ENCODE measurements around the gene ADORA2A.
"Not testable (repeated sequence)": the region's sequence is repeated elsewhere in the genome, so short reads cannot be mapped to it uniquely, and the experiment has no call there.

ADORA2A gene

DNA sequence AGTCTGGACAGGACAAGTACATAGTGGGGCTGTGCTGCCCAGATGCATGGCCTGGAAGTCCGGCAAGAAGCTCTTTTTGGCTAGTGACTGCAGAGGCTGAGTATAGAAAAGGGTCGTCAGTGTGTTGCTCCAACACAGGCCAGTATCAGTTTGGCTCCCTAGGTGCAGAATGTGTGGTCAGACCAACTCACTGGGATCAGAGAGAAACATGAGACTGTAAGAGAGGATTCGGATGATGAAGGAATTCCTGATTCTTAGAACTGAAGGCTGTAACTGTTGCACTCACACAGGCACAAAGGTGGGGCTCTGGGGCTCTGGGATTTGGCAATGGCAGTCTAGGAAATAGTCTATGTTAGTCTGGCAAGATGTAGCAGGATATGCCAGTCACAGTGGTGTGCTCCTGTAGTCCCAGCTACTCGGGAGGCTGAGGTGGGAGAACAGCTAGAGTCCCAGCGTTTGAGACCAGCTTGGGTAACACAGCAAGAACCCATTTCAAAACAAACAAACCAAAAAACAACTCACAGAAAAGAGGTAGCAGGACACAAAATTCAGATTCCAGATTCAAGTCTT is 56.7 kb downstream of the ADORA2A start:
- Histone ChIP-seq H3K27me3 (replicated peaks; ENCODE audit: control insufficient read depth, insufficient read depth, low read length, poor library complexity, severe bottlenecking) (no peaks in the 10 kb centered on the region), H3K4me1 (ENCODE audit: control insufficient read depth, insufficient read depth, low read length, poor library complexity, severe bottlenecking) (no peaks in the 10 kb centered on the region), H3K27ac (ENCODE audit: insufficient read depth, low read length, poor library complexity, severe bottlenecking) (no peak overlapping the region), H3K36me3 (ENCODE audit: control insufficient read depth, insufficient read depth, low read length) (no peaks in the 10 kb centered on the region), H3K9me3 (ENCODE audit: control insufficient read depth, low read length) (no peaks in the 10 kb centered on the region), H3K4me3 (ENCODE audit: insufficient read depth, low read depth, low read length, poor library complexity, severe bottlenecking) (no peak overlapping the region)
- no peak for DNase-seq

DNA sequence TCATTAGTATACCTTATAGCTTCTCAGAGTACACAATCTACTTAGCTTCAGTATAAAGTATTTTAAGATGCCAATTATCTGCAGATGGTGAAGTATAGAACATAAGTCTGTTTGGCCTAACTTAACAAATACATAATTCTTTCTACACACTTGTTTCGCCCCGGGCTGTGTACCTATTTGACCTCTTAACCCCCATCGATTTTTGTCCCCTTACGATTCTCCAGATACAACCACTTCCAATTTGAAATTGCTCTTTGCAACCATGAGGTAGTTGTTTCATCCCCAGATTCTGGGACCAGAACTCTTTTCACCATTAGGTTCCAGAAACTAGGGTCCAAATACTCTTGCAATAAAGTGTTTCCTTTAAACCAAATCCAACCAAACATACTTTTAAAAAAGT is 57.8 kb downstream of the ADORA2A start:
- no peak overlapping the region for H3K27ac ChIP-seq (ENCODE audit: insufficient read depth, low read length, poor library complexity, severe bottlenecking)
- no peaks in the 10 kb centered on the region for H3K27me3 ChIP-seq (replicated peaks; ENCODE audit: control insufficient read depth, insufficient read depth, low read length, poor library complexity, severe bottlenecking)
- no peak overlapping the region for H3K4me3 ChIP-seq (ENCODE audit: insufficient read depth, low read depth, low read length, poor library complexity, severe bottlenecking)
- no peaks in the 10 kb centered on the region for H3K36me3 ChIP-seq (ENCODE audit: control insufficient read depth, insufficient read depth, low read length)
- H3K4me1 ChIP-seq (ENCODE audit: control insufficient read depth, insufficient read depth, low read length, poor library complexity, severe bottlenecking), result no peaks in the 10 kb centered on the region
- no peak for DNase-seq
- no peaks in the 10 kb centered on the region for H3K9me3 ChIP-seq (ENCODE audit: control insufficient read depth, low read length)

DNA sequence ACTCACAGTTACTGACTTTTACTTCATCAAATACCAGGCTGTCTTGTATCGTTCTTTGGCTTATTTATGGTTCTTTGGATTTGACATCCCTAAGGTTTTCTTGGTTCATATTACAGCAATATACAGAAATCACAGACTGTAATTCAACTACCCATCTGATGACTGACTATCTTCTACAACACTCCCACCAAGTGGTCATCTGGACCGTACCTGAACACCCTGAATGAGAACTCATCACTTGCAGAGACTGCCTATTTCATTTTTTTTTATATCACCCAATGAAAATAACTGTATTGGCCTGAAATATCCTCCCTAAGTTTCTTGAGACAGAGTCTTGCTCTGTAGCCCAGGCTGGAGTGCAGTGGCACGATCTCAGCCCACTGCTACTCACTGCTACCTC is 58.2 kb downstream of the ADORA2A start:
- Histone ChIP-seq H3K9me3 (ENCODE audit: control insufficient read depth, low read length) (no peaks in the 10 kb centered on the region), H3K4me1 (ENCODE audit: control insufficient read depth, insufficient read depth, low read length, poor library complexity, severe bottlenecking) (no peaks in the 10 kb centered on the region), H3K36me3 (ENCODE audit: control insufficient read depth, insufficient read depth, low read length) (no peaks in the 10 kb centered on the region), H3K4me3 (ENCODE audit: insufficient read depth, low read depth, low read length, poor library complexity, severe bottlenecking) (no peak overlapping the region), H3K27ac (ENCODE audit: insufficient read depth, low read length, poor library complexity, severe bottlenecking) (no peak overlapping the region), H3K27me3 (replicated peaks; ENCODE audit: control insufficient read depth, insufficient read depth, low read length, poor library complexity, severe bottlenecking) (no peaks in the 10 kb centered on the region)
- DNase-seq, result no peak

DNA sequence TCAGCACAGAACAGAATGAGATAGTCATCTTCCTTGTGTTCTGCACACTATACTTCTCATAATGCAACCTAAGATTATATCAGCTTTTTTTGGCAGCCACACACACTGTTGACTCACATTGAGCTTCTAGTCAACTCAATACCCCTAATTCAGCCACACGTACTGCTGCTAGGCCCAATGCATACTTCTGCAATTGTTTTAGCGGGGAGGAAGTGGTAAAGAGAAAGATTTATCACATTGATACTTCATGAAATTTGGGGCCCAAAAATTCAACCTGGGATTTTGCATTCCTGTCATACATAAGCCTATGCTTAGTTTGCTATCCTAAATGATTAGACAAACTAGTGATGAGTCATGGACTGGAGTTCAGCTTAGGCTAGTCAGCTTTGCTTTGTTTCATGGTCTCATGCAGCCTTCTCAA is 59.1 kb downstream of the ADORA2A start:
- H3K9me3 ChIP-seq (ENCODE audit: control insufficient read depth, low read length), result no peaks in the 10 kb centered on the region
- H3K27ac ChIP-seq (ENCODE audit: insufficient read depth, low read length, poor library complexity, severe bottlenecking), result no peak overlapping the region
- no peaks in the 10 kb centered on the region for H3K4me1 ChIP-seq (ENCODE audit: control insufficient read depth, insufficient read depth, low read length, poor library complexity, severe bottlenecking)
- no peak overlapping the region for H3K4me3 ChIP-seq (ENCODE audit: insufficient read depth, low read depth, low read length, poor library complexity, severe bottlenecking)
- H3K27me3 ChIP-seq (replicated peaks; ENCODE audit: control insufficient read depth, insufficient read depth, low read length, poor library complexity, severe bottlenecking), result no peaks in the 10 kb centered on the region
- no peak for DNase-seq
- H3K36me3 ChIP-seq (ENCODE audit: control insufficient read depth, insufficient read depth, low read length), result no peaks in the 10 kb centered on the region

DNA sequence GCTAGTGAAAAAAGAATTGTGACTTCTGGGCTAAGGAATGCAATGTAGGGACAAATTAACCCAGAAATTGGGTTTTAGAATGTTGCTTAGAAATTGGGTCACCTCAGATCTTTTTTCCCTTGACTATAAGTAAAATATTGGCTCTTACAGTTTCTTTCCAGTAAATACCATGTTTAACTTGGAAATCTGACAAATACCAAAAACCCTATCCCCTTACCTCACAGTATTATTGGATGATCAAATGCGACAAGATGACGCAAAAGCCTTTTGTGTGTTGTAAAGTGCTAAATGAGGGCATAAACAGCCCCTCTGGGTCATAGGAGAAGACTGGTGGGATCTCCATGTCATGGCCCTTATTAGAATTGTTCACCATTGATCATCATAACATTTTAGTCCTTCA is 61.6 kb downstream of the ADORA2A start:
- no peak overlapping the region for H3K4me3 ChIP-seq (ENCODE audit: insufficient read depth, low read depth, low read length, poor library complexity, severe bottlenecking)
- no peaks in the 10 kb centered on the region for H3K36me3 ChIP-seq (ENCODE audit: control insufficient read depth, insufficient read depth, low read length)
- H3K27ac ChIP-seq (ENCODE audit: insufficient read depth, low read length, poor library complexity, severe bottlenecking), result no peak overlapping the region
- H3K27me3 ChIP-seq (replicated peaks; ENCODE audit: control insufficient read depth, insufficient read depth, low read length, poor library complexity, severe bottlenecking), result no peaks in the 10 kb centered on the region
- no peaks in the 10 kb centered on the region for H3K4me1 ChIP-seq (ENCODE audit: control insufficient read depth, insufficient read depth, low read length, poor library complexity, severe bottlenecking)
- no peaks in the 10 kb centered on the region for H3K9me3 ChIP-seq (ENCODE audit: control insufficient read depth, low read length)
- DNase-seq, result no peak

DNA sequence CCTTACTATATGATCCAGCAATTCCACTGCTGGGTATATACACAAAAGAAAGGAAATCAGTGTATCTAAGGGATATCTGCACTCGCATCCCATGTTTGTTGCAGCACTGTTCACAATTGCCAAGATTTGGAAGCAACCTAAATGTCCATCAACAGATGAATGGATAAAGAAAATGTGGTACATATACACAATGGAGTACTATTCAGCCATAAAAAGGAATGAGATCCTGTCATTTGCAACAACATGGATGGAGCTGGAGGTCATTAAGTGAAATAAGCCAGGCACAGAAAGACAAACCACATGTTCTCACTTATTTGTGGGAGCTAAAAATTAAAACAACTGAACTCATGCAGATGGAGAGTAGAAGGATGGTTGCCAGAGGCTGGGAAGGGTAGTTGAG is 62.0 kb downstream of the ADORA2A start:
- not testable (repeated sequence) for H3K4me1 ChIP-seq (ENCODE audit: control insufficient read depth, insufficient read depth, low read length, poor library complexity, severe bottlenecking); DNase-seq; H3K27ac ChIP-seq (ENCODE audit: insufficient read depth, low read length, poor library complexity, severe bottlenecking); H3K9me3 ChIP-seq (ENCODE audit: control insufficient read depth, low read length); H3K4me3 ChIP-seq (ENCODE audit: insufficient read depth, low read depth, low read length, poor library complexity, severe bottlenecking); H3K27me3 ChIP-seq (replicated peaks; ENCODE audit: control insufficient read depth, insufficient read depth, low read length, poor library complexity, severe bottlenecking); H3K36me3 ChIP-seq (ENCODE audit: control insufficient read depth, insufficient read depth, low read length)

Measured in effector memory CD4-positive, alpha-beta T cell (primary cell).